HFF-Myc (cell line): ENCODE measurements around the gene EYA2.

Source experiments
- DNase-seq: peaks from one replicate; pipeline ENCODE4 v3.0.0-alpha.2; 2011; ENCODE audit warnings: low read depth; ENCODE audit errors: extremely low read depth
- H3K4me3 ChIP-seq: replicated peaks from 2 replicates; pipeline ENCODE4 v1.5.1; 2011; ENCODE audit warnings: low read depth, mild to moderate bottlenecking, control low read depth, low read length
- TF ChIP-seq, protein P1 (sequence below): IDR thresholded peaks from 2 replicates; pipeline ENCODE4 v1.5.1; 2012; ENCODE audit warnings: mild to moderate bottlenecking, low read depth, low read length, control low read depth; ENCODE audit errors: missing control alignments

EYA2 gene

GRCh38 chr20:46951840-46952497 is 57.3 kb downstream of the EYA2 start:
- H3K4me3 ChIP-seq = no peak overlapping the region
- no peak for DNase-seq
- TF ChIP-seq, protein P1, sequence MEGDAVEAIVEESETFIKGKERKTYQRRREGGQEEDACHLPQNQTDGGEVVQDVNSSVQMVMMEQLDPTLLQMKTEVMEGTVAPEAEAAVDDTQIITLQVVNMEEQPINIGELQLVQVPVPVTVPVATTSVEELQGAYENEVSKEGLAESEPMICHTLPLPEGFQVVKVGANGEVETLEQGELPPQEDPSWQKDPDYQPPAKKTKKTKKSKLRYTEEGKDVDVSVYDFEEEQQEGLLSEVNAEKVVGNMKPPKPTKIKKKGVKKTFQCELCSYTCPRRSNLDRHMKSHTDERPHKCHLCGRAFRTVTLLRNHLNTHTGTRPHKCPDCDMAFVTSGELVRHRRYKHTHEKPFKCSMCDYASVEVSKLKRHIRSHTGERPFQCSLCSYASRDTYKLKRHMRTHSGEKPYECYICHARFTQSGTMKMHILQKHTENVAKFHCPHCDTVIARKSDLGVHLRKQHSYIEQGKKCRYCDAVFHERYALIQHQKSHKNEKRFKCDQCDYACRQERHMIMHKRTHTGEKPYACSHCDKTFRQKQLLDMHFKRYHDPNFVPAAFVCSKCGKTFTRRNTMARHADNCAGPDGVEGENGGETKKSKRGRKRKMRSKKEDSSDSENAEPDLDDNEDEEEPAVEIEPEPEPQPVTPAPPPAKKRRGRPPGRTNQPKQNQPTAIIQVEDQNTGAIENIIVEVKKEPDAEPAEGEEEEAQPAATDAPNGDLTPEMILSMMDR = no peak

DNA sequence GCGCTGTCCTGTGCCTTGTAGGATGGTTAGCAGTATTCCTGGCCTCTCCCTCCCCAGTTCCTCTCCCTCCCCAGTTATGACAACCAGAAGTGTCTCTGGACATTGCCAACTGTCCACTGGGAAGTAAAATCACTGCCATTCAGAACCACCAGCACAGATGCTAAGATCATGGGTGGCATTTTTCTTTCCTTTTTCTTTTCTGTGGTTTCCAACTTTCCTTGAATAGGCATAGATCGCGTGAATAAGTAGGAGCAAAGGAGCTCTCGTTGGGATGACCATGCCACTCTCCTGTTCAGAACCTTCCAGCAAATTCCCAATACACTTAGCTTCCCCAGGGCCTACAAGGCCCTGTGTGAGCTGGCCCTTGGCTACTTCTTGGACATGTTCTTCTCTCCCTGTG is 59.0 kb downstream of the EYA2 start:
- TF ChIP-seq, protein P1 = no peak
- no peak for DNase-seq
- no peak overlapping the region for H3K4me3 ChIP-seq

DNA sequence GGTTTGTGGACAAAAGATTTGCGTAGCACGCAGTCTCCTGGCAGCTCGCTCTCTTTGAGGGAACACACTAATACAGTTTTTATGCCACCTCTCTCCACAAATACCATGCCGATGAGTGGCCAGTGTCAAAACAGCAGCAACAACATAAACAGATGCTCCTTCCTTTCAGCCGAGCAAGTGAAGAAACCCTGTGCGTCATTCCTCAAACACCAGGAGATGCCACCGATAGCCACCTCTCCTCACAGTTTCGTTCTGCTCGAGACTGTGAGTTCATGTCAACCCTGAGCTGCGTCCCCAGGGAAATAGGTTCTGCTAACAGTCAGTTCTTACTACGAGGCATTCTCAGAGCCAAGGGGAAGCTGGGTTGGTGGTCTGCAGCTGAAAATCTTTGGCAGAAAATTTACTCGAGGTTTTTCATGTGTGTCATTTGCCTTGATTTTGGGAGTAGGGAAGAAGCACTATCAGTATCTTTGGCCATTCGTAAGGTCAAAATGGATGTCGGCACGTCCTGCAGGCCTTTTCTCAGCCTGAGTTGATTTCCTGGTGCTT is 59.9 kb downstream of the EYA2 start:
- no peak overlapping the region for H3K4me3 ChIP-seq
- DNase-seq = peak; percentile 74
- TF ChIP-seq, protein P1 = no peak

GRCh38 chr20:46955601-46956556 is 61.2 kb downstream of the EYA2 start:
- TF ChIP-seq, protein P1 = no peak
- DNase-seq = no peak
- no peak overlapping the region for H3K4me3 ChIP-seq

DNA sequence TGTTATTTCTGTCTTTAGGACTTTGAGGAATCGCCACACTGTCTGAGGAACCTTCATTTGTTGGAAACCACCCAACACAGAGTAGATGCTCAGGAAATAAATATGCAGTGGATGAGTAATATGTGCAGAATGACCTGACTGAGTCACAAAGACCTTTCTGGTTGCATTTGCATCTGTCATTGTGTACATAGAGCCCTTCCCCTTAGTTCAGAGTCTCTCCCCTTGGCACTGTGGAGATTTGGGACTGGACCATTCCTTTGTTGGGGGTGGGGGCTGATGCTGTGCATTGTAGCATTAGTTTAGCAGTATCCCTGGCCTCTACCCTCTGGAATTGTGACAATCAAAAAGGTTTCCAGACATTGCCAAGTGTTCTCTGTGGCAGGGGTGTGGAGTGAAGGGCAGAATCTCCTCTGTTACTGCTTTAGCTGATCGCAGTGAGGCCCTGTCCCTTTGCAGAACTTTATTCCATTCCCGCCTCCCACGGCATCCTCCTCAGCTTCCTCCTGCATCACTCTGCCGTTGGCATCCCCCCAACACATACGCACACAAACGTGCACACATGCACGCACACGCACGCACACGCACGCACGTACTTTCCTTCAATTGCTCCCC is 64.5 kb downstream of the EYA2 start:
- TF ChIP-seq, protein P1 = no peak

DNA sequence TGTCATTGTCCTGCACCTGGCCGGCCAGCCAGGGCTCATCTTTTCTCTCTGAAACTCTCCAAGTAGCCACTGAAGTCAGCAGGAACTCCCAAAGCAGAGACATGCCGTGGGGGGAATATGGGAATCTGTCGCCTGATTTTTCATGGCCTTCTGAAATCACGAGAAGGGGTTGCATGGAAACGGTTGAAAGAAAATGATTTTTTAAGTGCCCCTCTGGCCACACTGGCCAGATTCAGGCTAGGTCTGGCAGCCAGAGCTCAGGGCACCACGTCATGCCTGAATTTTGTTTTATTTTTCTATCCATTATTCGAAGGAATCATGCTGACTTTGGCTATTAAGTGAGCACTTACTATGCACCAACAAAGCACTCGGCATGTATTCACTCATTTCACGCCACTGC is 65.2 kb downstream of the EYA2 start:
- DNase-seq = no peak
- H3K4me3 ChIP-seq = no peak overlapping the region
- TF ChIP-seq, protein P1 = no peak

More for the DNA sequence above, 64.5 kb downstream of the EYA2 start:
- peak; percentile 70 for DNase-seq
- no peak overlapping the region for H3K4me3 ChIP-seq
